ENCODE data around the gene MAEA.

Gene MAEA

GRCh38 chr4:1348014-1348513 lies 58.4 kb downstream of the MAEA start:
- H3K27ac ChIP-seq (ENCODE audit: low read length): peak overlapping the region; percentile 53
- peaks cover 19% of the 10 kb centered on the region for H3K36me3 ChIP-seq (ENCODE audit: insufficient read depth, low read depth, low read length)
- H3K4me1 ChIP-seq (ENCODE audit: insufficient read depth, low read length): peaks cover 3% of the 10 kb centered on the region; the same call in 1 of the 2 replicates
- H3K27me3 ChIP-seq (ENCODE audit: insufficient read depth, low read length): no peaks in the 10 kb centered on the region
- H3K9me3 ChIP-seq (ENCODE audit: insufficient read depth, low read depth, low read length): no peaks in the 10 kb centered on the region
- H3K9ac ChIP-seq (ENCODE audit: low read depth, low read length): peak overlapping the region; percentile 82; the same call in 1 of the 2 replicates
- H3K4me3 ChIP-seq (ENCODE audit: low read length): peak overlapping the region; percentile 81

GRCh38 chr4:1348746-1349145 lies 59.1 kb downstream of the MAEA start:
- Histone ChIP-seq H3K27me3 (ENCODE audit: insufficient read depth, low read length) (no peaks in the 10 kb centered on the region), H3K9me3 (ENCODE audit: insufficient read depth, low read depth, low read length) (no peaks in the 10 kb centered on the region), H3K36me3 (ENCODE audit: insufficient read depth, low read depth, low read length) (peaks cover 23% of the 10 kb centered on the region), H3K4me3 (ENCODE audit: low read length) (no peak overlapping the region), H3K4me1 (ENCODE audit: insufficient read depth, low read length) (peaks cover 3% of the 10 kb centered on the region; the same call in 1 of the 2 replicates), H3K9ac (ENCODE audit: low read depth, low read length) (no peak overlapping the region), H3K27ac (ENCODE audit: low read length) (no peak overlapping the region)

- Histone ChIP-seq H3K27me3 (ENCODE audit: insufficient read depth, low read length) (no peaks in the 10 kb centered on the region), H3K9me3 (ENCODE audit: insufficient read depth, low read depth, low read length) (no peaks in the 10 kb centered on the region), H3K36me3 (ENCODE audit: insufficient read depth, low read depth, low read length) (peaks cover 23% of the 10 kb centered on the region), H3K27ac (ENCODE audit: low read length) (no peak overlapping the region), H3K4me3 (ENCODE audit: low read length) (no peak overlapping the region), H3K9ac (ENCODE audit: low read depth, low read length) (no peak overlapping the region), H3K4me1 (ENCODE audit: insufficient read depth, low read length) (peaks cover 3% of the 10 kb centered on the region; the same call in 1 of the 2 replicates)
These were observed 59.9 kb downstream of the MAEA start for GRCh38 chr4:1349359-1350168.

- peaks cover 3% of the 10 kb centered on the region; the same call in 1 of the 2 replicates for H3K4me1 ChIP-seq (ENCODE audit: insufficient read depth, low read length)
- H3K27me3 ChIP-seq (ENCODE audit: insufficient read depth, low read length): no peaks in the 10 kb centered on the region
- peaks cover 23% of the 10 kb centered on the region for H3K36me3 ChIP-seq (ENCODE audit: insufficient read depth, low read depth, low read length)
- H3K27ac ChIP-seq (ENCODE audit: low read length): no peak overlapping the region
- H3K4me3 ChIP-seq (ENCODE audit: low read length): no peak overlapping the region
- H3K9me3 ChIP-seq (ENCODE audit: insufficient read depth, low read depth, low read length): no peaks in the 10 kb centered on the region
- H3K9ac ChIP-seq (ENCODE audit: low read depth, low read length): no peak overlapping the region
These were observed 60.5 kb downstream of the MAEA start for GRCh38 chr4:1350169-1350520.

GRCh38 chr4:1351854-1352566 lies 62.3 kb downstream of the MAEA start:
- no peak overlapping the region for H3K9ac ChIP-seq (ENCODE audit: low read depth, low read length)
- H3K9me3 ChIP-seq (ENCODE audit: insufficient read depth, low read depth, low read length): no peaks in the 10 kb centered on the region
- peaks cover 23% of the 10 kb centered on the region for H3K36me3 ChIP-seq (ENCODE audit: insufficient read depth, low read depth, low read length)
- no peak overlapping the region for H3K4me3 ChIP-seq (ENCODE audit: low read length)
- H3K27ac ChIP-seq (ENCODE audit: low read length): no peak overlapping the region
- H3K4me1 ChIP-seq (ENCODE audit: insufficient read depth, low read length): peaks cover 3% of the 10 kb centered on the region; the same call in 1 of the 2 replicates
- no peaks in the 10 kb centered on the region for H3K27me3 ChIP-seq (ENCODE audit: insufficient read depth, low read length)

- no peak overlapping the region for H3K9ac ChIP-seq (ENCODE audit: low read depth, low read length)
- H3K27me3 ChIP-seq (ENCODE audit: insufficient read depth, low read length): no peaks in the 10 kb centered on the region
- no peaks in the 10 kb centered on the region for H3K9me3 ChIP-seq (ENCODE audit: insufficient read depth, low read depth, low read length)
- peaks cover 23% of the 10 kb centered on the region for H3K36me3 ChIP-seq (ENCODE audit: insufficient read depth, low read depth, low read length)
- peaks cover 3% of the 10 kb centered on the region; the same call in 1 of the 2 replicates for H3K4me1 ChIP-seq (ENCODE audit: insufficient read depth, low read length)
- no peak overlapping the region for H3K27ac ChIP-seq (ENCODE audit: low read length)
- H3K4me3 ChIP-seq (ENCODE audit: low read length): no peak overlapping the region
These were observed 62.8 kb downstream of the MAEA start for GRCh38 chr4:1352567-1352900.

GRCh38 chr4:1353186-1354055 lies 63.7 kb downstream of the MAEA start:
- Histone ChIP-seq H3K4me3 (ENCODE audit: low read length) (no peak overlapping the region), H3K4me1 (ENCODE audit: insufficient read depth, low read length) (no peaks in the 10 kb centered on the region), H3K27ac (ENCODE audit: low read length) (no peak overlapping the region), H3K36me3 (ENCODE audit: insufficient read depth, low read depth, low read length) (peaks cover 23% of the 10 kb centered on the region), H3K9me3 (ENCODE audit: insufficient read depth, low read depth, low read length) (no peaks in the 10 kb centered on the region), H3K9ac (ENCODE audit: low read depth, low read length) (no peak overlapping the region), H3K27me3 (ENCODE audit: insufficient read depth, low read length) (no peaks in the 10 kb centered on the region)

GRCh38 chr4:1354136-1354982 lies 64.7 kb downstream of the MAEA start:
- Histone ChIP-seq H3K36me3 (ENCODE audit: insufficient read depth, low read depth, low read length) (peaks cover 23% of the 10 kb centered on the region), H3K9me3 (ENCODE audit: insufficient read depth, low read depth, low read length) (no peaks in the 10 kb centered on the region), H3K9ac (ENCODE audit: low read depth, low read length) (no peak overlapping the region), H3K4me1 (ENCODE audit: insufficient read depth, low read length) (no peaks in the 10 kb centered on the region), H3K27me3 (ENCODE audit: insufficient read depth, low read length) (no peaks in the 10 kb centered on the region), H3K4me3 (ENCODE audit: low read length) (no peak overlapping the region), H3K27ac (ENCODE audit: low read length) (no peak overlapping the region)

GRCh38 chr4:1354983-1355275 lies 65.2 kb downstream of the MAEA start:
- H3K27me3 ChIP-seq (ENCODE audit: insufficient read depth, low read length): no peaks in the 10 kb centered on the region
- no peaks in the 10 kb centered on the region for H3K4me1 ChIP-seq (ENCODE audit: insufficient read depth, low read length)
- no peak overlapping the region for H3K4me3 ChIP-seq (ENCODE audit: low read length)
- H3K27ac ChIP-seq (ENCODE audit: low read length): no peak overlapping the region
- peaks cover 17% of the 10 kb centered on the region for H3K36me3 ChIP-seq (ENCODE audit: insufficient read depth, low read depth, low read length)
- no peak overlapping the region for H3K9ac ChIP-seq (ENCODE audit: low read depth, low read length)
- no peaks in the 10 kb centered on the region for H3K9me3 ChIP-seq (ENCODE audit: insufficient read depth, low read depth, low read length)

- Histone ChIP-seq H3K4me3 (ENCODE audit: low read length) (no peak overlapping the region), H3K4me1 (ENCODE audit: insufficient read depth, low read length) (no peaks in the 10 kb centered on the region), H3K36me3 (ENCODE audit: insufficient read depth, low read depth, low read length) (peaks cover 13% of the 10 kb centered on the region)
These were observed 65.7 kb downstream of the MAEA start for GRCh38 chr4:1355378-1355777.

More at GRCh38 chr4:1355378-1355777, 65.7 kb downstream of the MAEA start:
- Histone ChIP-seq H3K9ac (ENCODE audit: low read depth, low read length) (no peak overlapping the region), H3K27ac (ENCODE audit: low read length) (no peak overlapping the region), H3K27me3 (ENCODE audit: insufficient read depth, low read length) (no peaks in the 10 kb centered on the region), H3K9me3 (ENCODE audit: insufficient read depth, low read depth, low read length) (no peaks in the 10 kb centered on the region)

Data from iPS-20b (cell line).